Measurements from ENCODE around the gene NOXA1.
"Not testable (repeated sequence)": the region's sequence is repeated elsewhere in the genome, so short reads cannot be mapped to it uniquely, and the experiment has no call there.

The NOXA1 gene

GRCh38 chr9:137422604-137423513 lies at the start of gene NOXA1, which contains the start of gene EXD3:
Gene NOXA1 (plus strand): TSS chr9:137423393. CDS start chr9:137423530, 137 bp downstream.
Gene EXD3 (minus strand): TSS chr9:137423162. CDS start chr9:137395357, 27,805 bp downstream.
- peak; percentile 88 to 94 for DNase-seq (ENCODE audit: low read depth in 1 of 2, low spot score in 1 of 2)

- DNase-seq (ENCODE audit: low read depth in 1 of 2, low spot score in 1 of 2), result no peak
Measured at GRCh38 chr9:137373611-137373980, 49.6 kb upstream of the NOXA1 start.

- no peak for DNase-seq (ENCODE audit: low read depth in 1 of 2, low spot score in 1 of 2)
Measured at GRCh38 chr9:137374131-137374845, 48.9 kb upstream of the NOXA1 start.

GRCh38 chr9:137375321-137376058 lies 47.7 kb upstream of the NOXA1 start:
- no peak for DNase-seq (ENCODE audit: low read depth in 1 of 2, low spot score in 1 of 2)

GRCh38 chr9:137376386-137376785 lies 46.8 kb upstream of the NOXA1 start:
- no peak for DNase-seq (ENCODE audit: low read depth in 1 of 2, low spot score in 1 of 2)

- DNase-seq (ENCODE audit: low read depth in 1 of 2, low spot score in 1 of 2), result not testable (repeated sequence)
Measured at GRCh38 chr9:137378688-137379410, 44.3 kb upstream of the NOXA1 start.

GRCh38 chr9:137379761-137380161 lies 43.4 kb upstream of the NOXA1 start:
- DNase-seq (ENCODE audit: low read depth in 1 of 2, low spot score in 1 of 2), result no peak

GRCh38 chr9:137380171-137380570 lies 43.0 kb upstream of the NOXA1 start:
- no peak for DNase-seq (ENCODE audit: low read depth in 1 of 2, low spot score in 1 of 2)

GRCh38 chr9:137380606-137381005 lies 42.6 kb upstream of the NOXA1 start:
- DNase-seq (ENCODE audit: low read depth in 1 of 2, low spot score in 1 of 2), result no peak

GRCh38 chr9:137381501-137382443 lies 41.4 kb upstream of the NOXA1 start:
- DNase-seq (ENCODE audit: low read depth in 1 of 2, low spot score in 1 of 2), result no peak

GRCh38 chr9:137382444-137383080 lies 40.6 kb upstream of the NOXA1 start:
- no peak for DNase-seq (ENCODE audit: low read depth in 1 of 2, low spot score in 1 of 2)

- no peak for DNase-seq (ENCODE audit: low read depth in 1 of 2, low spot score in 1 of 2)
Measured at GRCh38 chr9:137383081-137383783, 40.0 kb upstream of the NOXA1 start.

GRCh38 chr9:137383784-137384756 lies 39.1 kb upstream of the NOXA1 start:
- DNase-seq (ENCODE audit: low read depth in 1 of 2, low spot score in 1 of 2), result no peak

GRCh38 chr9:137385061-137385655 lies 38.0 kb upstream of the NOXA1 start:
- DNase-seq (ENCODE audit: low read depth in 1 of 2, low spot score in 1 of 2), result no peak

- not testable (repeated sequence) for DNase-seq (ENCODE audit: low read depth in 1 of 2, low spot score in 1 of 2)
Measured at GRCh38 chr9:137386507-137387113, 36.6 kb upstream of the NOXA1 start.

GRCh38 chr9:137387114-137387890 lies 35.9 kb upstream of the NOXA1 start:
- DNase-seq (ENCODE audit: low read depth in 1 of 2, low spot score in 1 of 2), result peak; percentile 27 to 34

Data from activated T-helper 1 cell treated with anti-CD3 and anti-CD28 coated beads, Interleukin-2, amount 50 U/mL, for 16 hours (primary cell).